Measurements from ENCODE around the gene PLEKHG1. TPM values are rescaled to one million over a fixed set of nuclear protein-coding genes. Genes with fewer than 3 reads are reported as not detected.

Gene PLEKHG1
- total RNA-seq, 1 donor from 2014 or later, result 7.4 TPM

DNA sequence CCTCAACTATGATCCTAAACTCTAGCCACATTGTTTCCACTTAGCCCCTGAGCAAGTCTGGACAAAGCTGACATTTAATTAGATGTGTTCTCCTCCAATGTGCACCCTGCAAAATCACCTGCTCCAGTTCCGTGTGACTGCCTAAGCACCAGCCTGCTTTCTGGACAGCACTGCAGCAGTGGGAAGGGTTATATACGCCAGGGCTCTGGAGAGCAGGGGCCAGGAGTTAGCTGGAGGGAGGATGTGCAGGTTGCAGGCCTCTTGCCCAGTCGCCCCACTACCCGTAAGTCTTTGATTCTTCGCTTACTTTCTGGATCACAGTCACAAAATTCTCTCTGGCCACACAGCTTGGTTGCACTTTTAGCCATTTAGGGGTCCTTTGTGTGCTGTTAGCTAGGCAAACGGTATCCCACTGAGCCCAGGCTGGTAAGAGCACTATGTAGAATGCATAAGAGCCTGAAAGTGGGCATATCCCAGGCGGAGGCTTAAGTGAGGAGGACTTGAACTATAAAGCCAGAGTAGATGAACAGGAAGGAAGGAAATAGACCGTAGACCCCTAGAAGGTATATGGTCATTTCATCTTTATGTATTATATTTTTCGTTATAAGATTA, 10.7 kb upstream of the PLEKHG1 start:
- Histone ChIP-seq H3K9me3 (replicated peaks) (no peaks in the 10 kb centered on the region), H3K4me3 (no peak overlapping the region), H3K27ac (replicated peaks) (no peak overlapping the region), H3K36me3 (no peaks in the 10 kb centered on the region), H3K4me1 (peaks cover 7% of the 10 kb centered on the region), H3K27me3 (ENCODE audit: low read depth) (no peaks in the 10 kb centered on the region)
- no peak for TF ChIP-seq CTCF (IDR thresholded peaks at IDR 0.05; ENCODE audit: borderline replicate concordance)
- DNase-seq, result no peak
- intact Hi-C loops (cut with micrococcal nuclease), result no loop called here

- no peak for TF ChIP-seq CTCF (IDR thresholded peaks at IDR 0.05; ENCODE audit: borderline replicate concordance)
- H3K27ac ChIP-seq (replicated peaks), result no peak overlapping the region
- DNase-seq, result no peak
- intact Hi-C loops (cut with micrococcal nuclease), result loop anchor here (10.0 kb wide), 1 partner anchor 165 kb away; no protein-coding TSS in a partner anchor
- no peaks in the 10 kb centered on the region for H3K9me3 ChIP-seq (replicated peaks)
- H3K4me1 ChIP-seq, result no peaks in the 10 kb centered on the region
- no peaks in the 10 kb centered on the region for H3K36me3 ChIP-seq
- H3K4me3 ChIP-seq, result no peak overlapping the region
- H3K27me3 ChIP-seq (ENCODE audit: low read depth), result no peaks in the 10 kb centered on the region
Measured at GRCh38 chr6:150589852-150590251, 9.8 kb upstream of the PLEKHG1 start.

- H3K27ac ChIP-seq (replicated peaks), result no peak overlapping the region
- no peaks in the 10 kb centered on the region for H3K9me3 ChIP-seq (replicated peaks)
- no peaks in the 10 kb centered on the region for H3K36me3 ChIP-seq
- TF ChIP-seq CTCF (IDR thresholded peaks at IDR 0.05; ENCODE audit: borderline replicate concordance), result no peak
- intact Hi-C loops (cut with micrococcal nuclease), result loop anchor here (10.0 kb wide), 1 partner anchor 166 kb away; no protein-coding TSS in a partner anchor
- H3K4me3 ChIP-seq, result no peak overlapping the region
- DNase-seq, result no peak
- no peaks in the 10 kb centered on the region for H3K27me3 ChIP-seq (ENCODE audit: low read depth)
- no peaks in the 10 kb centered on the region for H3K4me1 ChIP-seq
Measured at GRCh38 chr6:150590446-150590845, 9.2 kb upstream of the PLEKHG1 start.

GRCh38 chr6:150592377-150592995, 7.2 kb upstream of the PLEKHG1 start:
- no peak overlapping the region for H3K27ac ChIP-seq (replicated peaks)

DNA sequence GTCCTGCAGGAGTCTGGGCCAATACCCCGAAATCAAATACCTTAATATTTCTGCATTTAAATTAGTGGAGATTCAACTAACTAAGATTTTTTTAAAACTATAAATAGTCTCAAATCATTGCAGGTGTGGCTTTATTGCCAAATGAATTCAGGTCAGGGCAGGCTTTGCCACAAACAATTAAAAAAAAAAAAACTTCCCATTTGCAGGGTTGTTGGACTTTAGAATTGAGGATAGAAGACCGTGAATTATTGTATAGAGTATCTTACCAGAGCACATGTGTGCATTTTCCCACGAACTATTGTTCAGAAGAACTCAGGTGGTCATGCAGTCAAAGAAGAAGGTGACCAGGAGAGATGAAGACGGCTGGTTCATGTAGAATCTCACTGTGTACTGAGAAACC, 6.6 kb upstream of the PLEKHG1 start:
- no peak overlapping the region for H3K4me3 ChIP-seq
- DNase-seq, result no peak
- H3K36me3 ChIP-seq, result no peaks in the 10 kb centered on the region
- H3K27me3 ChIP-seq (ENCODE audit: low read depth), result no peaks in the 10 kb centered on the region
- intact Hi-C loops (cut with micrococcal nuclease), result loop anchor here (10.0 kb wide), 1 partner anchor 168 kb away; no protein-coding TSS in a partner anchor
- H3K9me3 ChIP-seq (replicated peaks), result no peaks in the 10 kb centered on the region
- no peaks in the 10 kb centered on the region for H3K4me1 ChIP-seq
- TF ChIP-seq CTCF (IDR thresholded peaks at IDR 0.05; ENCODE audit: borderline replicate concordance), result no peak
- no peak overlapping the region for H3K27ac ChIP-seq (replicated peaks)

More at GRCh38 chr6:150592377-150592995, 7.2 kb upstream of the PLEKHG1 start:
- no peak for TF ChIP-seq CTCF (IDR thresholded peaks at IDR 0.05; ENCODE audit: borderline replicate concordance)
- Histone ChIP-seq H3K9me3 (replicated peaks) (no peaks in the 10 kb centered on the region), H3K4me3 (no peak overlapping the region), H3K4me1 (no peaks in the 10 kb centered on the region), H3K36me3 (no peaks in the 10 kb centered on the region), H3K27me3 (ENCODE audit: low read depth) (no peaks in the 10 kb centered on the region)
- DNase-seq, result no peak
- intact Hi-C loops (cut with micrococcal nuclease), result loop anchor here (10.0 kb wide), 1 partner anchor 168 kb away; no protein-coding TSS in a partner anchor
